OCI-LY3 (cell line): ENCODE measurements around the gene UBQLN4.

Experiments used
- CTCF ChIP-seq: fragments of 200-600, 300-600 bp; sonication (generic); IDR thresholded peaks from 2 replicates; pipeline ENCODE4 v1.5.1; 2014; ENCODE audit warnings: antibody characterized with exemption, low read length, low read depth
- EZH2phosphoT487 ChIP-seq: fragments of 200-600 bp; shearing (Covaris generic); IDR thresholded peaks from 2 replicates; pipeline ENCODE4 v1.6.1; 2018; ENCODE audit warnings: antibody characterized with exemption, mixed run types, low read depth

- TF ChIP-seq CTCF (no peak), EZH2phosphoT487 (no peak)
Observed at GRCh38 chr1:156050376-156050775, 3.2 kb downstream of the UBQLN4 start.
